Lower leg skin (tissue), 3 donors: ENCODE data around the gene EYA2.

ENCODE experiments used
- CTCF ChIP-seq, 3 donors: fragments of 450-650 bp; IDR thresholded peaks; one replicate each; pipeline ENCODE4 v1.5.1; 2016; ENCODE audit warnings: antibody characterized with exemption in 3 of 3, mild to moderate bottlenecking in 3 of 3, moderate library complexity in 2 of 3
- POLR2A ChIP-seq, 2 donors: fragments of 450-650 bp; IDR thresholded peaks; one replicate each; pipeline ENCODE4 v1.6.1; 2016 to 2017; ENCODE audit warnings: antibody characterized with exemption in 2 of 2, mild to moderate bottlenecking in 1 of 2, moderate library complexity in 1 of 2

- no peak for TF ChIP-seq CTCF (IDR thresholded peaks at IDR 0.05)
- no peak for TF ChIP-seq POLR2A (IDR thresholded peaks at IDR 0.05)
Observed at GRCh38 chr20:46991168-46991567, 96.5 kb downstream of the EYA2 start.
